ENCODE measurements around the gene COL9A3.

The COL9A3 gene

DNA sequence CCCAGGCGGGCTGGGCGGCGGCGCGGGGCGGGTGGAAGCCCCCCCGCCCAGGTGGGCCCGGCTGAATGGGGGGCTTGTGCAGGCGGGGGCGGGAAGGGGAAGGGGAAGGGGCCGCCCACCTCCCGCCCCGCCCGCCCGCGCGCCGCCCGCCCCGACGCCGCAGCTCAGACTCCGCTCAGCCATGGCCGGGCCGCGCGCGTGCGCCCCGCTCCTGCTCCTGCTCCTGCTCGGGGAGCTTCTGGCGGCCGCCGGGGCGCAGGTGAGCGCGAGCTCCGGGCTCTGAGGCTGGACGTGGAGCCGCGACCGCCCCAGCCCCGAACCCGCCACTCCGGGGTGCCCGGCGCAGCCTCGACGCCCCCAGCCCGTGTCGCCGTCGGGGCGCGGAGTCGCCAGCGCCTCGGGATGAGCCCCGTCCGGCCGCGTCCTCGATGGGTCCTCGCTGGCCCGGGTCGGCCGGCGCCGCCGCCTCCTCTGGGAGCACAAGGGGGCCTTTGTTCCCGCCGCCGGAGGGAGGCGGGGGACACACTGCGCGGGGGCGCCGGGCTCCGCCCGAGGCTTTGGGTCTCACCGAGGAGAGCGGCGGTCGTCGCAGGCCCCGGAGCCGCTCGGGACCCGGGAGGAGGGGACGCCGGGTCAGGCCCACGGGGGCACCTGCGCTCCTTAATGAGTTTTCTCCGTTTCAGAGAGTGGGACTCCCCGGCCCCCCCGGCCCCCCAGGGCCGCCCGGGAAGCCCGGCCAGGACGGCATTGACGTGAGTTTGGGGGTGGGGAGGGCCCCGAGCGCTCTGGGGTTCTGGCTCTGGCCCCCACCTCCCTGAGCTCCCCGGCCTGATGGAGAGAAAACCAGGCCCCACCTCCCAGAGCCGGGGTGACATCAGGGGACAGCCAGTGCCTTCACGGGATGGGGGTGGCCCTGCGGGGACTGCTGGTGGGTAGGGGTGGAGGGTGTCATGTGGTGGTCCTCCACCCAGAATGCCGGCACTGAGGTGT is at the start of gene COL9A3:
TSS of gene COL9A3 (plus strand) at position 167 of the 990 bp plus-strand sequence. CDS start at position 182, 15 bp downstream.
- DNase-seq: peak in 1 of 3 donors; percentile 38

DNA sequence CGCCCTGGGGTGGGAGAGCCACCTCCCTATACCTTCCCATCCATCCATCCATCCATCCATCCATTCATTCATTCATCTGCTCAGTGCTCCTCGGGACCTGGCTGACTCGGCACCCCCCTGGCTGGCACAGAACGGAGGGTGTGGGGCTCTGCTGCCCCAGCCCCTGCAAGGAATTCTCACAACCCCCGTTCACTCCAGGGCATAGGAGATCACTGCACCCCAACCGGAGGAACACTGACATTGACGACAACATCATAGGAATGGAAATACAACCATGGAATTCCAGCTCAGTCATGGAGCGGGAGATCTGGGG is 48.7 kb upstream of the COL9A3 start:
- no peak for DNase-seq

DNA sequence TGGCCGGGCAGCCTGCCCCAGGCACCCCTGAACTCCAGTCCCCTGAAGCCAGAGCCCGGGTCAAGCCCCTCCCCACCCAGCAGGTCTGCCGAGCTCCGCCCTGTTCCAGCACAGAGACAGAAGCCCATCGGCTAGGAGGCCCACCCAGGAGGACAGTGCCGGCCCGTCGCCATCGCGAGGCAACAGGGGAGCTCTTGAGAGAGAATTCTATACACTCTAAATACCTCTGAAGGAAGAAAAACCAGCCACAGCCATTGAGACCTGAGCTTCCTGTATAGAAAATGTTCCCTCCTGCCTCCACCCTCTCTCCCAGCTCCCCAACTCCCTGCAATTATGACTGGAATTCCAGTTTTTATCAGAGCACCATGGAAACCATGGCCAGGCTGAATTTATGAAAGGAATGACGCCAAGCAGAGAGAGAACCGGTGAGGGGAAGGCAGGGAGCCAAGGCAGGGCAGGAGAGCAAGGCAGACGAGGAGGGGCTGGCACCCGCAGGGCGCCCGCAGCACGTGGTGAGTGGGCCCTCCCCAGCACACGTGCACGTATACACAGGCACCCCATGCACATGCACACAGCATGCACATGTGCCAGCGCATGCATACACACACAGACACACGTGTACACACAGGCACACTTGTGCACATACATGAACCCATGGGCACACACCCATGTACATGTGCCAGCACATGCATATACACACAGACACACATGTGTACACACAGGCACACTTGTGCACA is 48.1 kb upstream of the COL9A3 start:
- no peak for DNase-seq

DNA sequence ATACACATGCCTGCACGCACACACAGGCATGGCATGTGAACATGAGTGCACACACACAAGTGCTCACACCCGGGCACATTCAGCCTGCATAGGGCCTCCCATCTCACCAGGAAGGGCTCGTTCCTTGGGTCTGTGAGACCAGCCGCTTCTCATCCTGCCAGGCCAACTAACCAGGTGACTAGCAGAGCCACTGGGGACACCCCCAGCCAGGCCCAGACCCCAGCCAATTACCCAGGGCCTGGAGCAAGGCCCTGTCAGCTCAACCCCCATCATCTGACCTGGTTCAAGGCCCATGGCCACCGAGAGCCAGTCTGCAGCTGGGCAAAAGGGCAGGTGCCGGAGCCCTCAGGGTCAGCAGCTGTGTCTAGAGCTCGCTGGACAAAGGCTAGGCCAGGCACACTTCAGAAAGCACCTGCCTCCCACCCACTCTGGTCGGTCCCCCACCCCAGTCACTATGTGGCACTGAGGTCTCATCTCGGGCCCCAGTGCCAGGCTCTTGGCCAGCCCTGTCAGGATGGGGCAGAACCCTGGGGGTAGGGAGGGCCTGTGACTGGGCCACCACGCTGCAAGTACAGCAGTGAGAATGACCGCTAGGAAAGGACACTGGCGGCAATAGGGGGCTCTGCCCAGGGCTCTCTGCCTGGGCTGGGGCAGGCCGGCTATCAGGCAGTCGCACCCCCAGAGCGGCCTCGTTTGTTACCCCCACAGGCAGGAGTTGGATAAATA is 47.3 kb upstream of the COL9A3 start:
- DNase-seq: no peak

DNA sequence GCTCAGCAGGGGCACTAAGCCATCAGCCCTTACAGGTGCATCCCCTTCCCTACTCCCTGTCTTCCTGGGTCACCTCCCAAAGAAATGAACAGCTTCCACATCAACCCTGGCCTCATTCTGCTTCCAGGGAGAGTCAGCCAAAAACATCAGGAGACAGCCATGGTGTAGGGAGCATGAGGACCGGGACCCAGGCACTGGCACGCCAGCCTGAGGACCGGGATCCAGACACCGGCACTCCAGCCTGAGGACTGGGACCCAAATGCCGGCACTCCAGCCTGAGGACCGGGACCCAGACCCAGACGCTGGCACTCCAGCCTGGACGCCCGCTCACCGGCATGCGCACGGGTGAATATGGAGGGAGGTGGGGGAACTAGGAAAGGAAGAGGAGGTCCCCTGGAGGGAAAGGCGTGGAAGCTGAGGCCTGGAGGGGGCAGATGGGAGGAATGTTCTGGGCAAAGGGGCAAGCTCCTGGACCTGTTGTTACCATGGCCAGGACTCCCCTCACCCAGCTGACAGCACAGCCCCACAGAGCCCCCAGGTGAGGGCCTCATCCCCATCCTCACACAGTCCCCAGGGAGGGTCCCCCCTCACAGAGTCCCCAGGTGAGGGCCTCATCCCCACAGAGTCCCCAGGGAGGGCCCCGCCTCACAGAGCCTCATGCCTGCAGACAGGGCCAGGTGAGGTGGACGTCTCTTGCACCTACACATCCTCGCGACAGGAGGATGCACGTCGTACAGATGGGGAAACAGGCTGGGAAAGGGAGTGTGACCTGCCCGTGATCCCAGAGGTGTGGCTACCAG is 46.5 kb upstream of the COL9A3 start:
- DNase-seq: no peak

DNA sequence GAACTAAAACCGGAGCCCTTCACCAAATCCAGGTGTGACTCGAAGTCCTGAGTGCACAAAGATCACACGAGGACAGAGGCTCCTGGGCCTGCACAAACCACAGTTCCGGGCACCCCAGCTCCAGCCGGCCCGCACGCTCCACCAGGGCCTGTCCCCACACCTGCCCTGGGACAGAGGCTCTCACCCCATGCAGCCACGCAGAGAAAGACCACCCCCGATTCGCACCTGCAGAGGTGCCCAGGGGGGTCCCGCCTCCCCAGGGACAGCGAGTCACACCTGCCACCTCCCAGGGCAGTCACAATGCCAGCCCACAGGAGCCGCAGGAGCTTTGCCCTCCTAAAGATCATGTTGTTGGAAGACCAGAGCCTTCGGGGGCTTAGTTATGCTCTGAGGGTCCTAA is 45.9 kb upstream of the COL9A3 start:
- DNase-seq: no peak

DNA sequence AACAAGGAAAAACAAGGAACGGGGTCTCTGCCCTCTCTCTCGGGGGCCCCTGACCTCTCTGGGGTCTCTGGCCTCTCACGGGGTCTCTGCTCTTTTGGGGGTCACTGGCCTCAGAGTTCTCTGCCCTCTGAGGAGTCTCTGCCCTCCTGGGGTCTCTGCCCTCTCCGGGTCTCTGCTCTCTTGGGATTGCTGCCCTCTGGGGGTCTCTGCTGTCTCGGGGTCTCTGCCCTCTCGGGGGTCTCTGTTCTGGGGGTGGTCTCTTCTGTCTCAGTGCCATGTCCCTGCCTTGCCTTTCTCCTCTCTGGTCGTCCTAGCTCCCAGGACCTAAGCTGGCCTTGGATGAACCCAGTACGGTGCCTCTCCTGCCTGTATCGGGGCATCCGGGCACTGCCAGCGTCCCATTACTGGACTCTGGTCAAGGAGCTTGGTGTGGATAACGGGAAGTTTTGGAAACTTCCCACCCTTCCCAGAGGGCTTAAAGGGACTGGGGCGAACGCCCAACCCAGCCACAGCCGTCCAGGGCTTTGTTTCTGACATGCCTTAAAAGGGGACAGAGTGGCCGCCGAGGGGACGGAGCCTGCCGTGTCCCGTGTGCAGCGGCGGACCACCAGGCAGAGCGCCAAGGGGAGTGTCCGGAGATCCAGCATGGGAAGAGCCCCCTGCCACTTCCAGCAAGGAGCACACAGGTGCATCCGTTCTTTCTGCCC is 45.3 kb upstream of the COL9A3 start:
- no peak for DNase-seq

DNA sequence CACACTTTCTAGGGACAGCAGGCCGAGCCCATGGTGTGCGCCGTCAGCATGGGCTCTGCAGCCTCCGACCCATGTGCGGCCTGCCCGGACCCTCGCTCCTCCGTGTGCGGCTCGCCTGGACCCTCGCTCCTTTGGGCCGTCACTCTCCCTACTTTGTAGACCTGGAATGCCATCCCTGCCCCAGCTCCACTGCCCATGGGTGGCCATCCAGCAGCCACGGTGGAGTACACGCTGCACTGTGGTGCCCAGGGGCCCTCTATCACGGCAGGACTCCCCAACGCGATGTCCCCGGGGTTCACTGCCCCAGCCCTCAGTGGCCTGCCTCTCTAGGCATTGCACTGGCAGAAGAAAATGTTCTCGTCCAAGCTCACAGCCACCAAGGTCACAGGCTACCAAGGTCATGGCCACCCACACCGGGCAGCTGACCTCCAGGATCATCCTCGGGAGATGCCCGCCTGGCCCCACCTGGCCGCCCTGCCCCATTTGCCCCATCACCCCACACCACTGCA is 44.7 kb upstream of the COL9A3 start:
- DNase-seq: no peak

DNA sequence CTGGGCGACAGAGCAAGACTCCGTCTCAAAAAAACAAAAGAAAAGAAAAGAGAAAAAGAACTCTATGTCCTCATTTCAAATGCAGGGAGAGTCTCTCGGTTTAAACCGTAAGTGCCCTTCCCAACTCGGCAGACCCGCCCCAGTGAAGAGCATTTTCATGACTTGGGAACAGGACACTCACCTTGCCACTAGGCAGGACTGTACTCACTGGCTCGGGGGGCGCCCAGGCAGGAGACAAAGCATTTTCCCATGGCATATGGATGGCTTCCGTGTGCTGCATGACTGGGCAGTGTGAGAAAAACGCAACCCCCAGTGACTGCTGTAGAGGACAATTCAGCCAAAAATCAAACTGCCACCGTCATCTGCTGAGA is 44.2 kb upstream of the COL9A3 start:
- no peak for DNase-seq

DNA sequence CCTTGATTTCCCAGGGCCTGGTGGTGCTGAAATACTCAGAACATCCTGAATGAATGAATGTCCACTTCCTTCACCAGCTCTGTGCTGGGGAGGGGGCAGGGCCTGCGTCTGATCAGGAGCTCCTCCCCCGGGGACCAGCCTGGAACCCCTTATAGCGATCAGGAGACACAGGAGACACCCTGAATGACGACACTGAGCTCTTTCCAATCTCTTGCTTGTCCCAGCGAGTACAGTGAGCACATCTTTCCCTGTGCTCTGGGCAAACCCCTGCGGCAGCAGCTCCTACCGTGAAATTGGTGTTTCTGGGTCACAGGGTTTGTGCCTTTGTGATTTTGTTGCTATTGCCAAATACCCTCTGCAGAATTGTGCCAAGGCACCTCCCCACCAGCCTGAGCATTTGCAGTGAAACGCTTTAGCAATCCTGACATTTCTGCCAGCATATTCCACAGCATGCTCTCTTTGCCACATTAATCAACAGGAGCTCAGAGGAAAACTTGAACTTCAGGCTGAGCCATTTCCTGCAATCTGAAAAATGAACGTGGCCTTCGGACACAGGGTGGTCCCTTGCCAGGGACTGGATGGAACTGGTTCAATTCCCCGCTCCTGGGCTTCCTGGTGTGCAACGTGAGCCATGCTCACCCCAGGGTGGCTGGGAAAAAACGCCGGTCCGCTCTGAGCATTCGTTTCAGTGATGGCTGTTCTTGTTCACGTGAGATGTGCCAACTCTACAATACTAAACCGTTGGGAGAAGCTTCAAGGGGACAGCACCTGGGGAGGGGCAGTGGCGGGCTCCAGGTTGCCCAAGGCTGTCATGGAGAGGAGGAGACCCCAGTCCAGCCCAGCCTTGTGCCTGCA is 43.6 kb upstream of the COL9A3 start:
- DNase-seq: no peak

DNA sequence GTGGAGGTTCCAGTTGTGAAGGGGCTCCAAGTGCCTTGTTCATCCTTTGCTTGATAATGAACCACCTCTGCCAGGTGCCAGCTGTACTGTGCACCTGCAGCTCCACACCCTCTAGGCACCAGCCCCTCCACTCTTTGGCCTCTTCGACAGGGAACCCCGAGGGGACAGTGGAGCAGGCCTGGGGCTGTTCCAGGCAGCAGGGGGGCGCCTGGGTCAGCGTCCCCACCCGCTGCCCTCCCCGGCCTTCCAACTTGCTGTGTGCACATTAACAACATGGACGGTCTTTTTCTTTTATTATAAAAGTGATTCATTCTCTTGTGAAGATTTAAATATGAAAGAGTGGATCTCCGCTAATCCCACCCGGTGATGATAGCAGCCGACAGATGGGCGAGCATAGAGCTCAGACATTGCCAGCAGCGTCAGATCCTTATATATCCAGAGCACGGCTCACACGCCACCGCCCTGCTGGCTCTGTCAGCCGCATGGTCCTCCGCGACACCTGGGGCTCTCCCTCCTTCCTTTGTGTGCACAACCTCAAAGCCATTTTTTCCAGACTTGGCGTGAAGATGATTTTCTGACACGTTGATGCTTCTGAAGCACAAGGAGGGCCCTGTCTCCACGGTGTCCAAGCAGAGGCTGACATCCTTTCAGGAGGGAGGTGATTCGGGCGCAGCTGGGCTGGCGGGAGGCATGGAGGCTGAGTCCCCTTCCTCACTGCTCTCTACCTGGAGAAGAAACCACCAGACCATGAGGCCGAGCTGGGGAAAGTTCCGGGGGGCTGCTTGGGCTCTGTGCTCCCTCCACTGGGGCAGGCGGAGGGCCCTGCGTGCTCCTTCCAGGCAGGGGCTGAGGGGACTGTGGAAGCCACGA is 42.8 kb upstream of the COL9A3 start:
- no peak for DNase-seq

DNA sequence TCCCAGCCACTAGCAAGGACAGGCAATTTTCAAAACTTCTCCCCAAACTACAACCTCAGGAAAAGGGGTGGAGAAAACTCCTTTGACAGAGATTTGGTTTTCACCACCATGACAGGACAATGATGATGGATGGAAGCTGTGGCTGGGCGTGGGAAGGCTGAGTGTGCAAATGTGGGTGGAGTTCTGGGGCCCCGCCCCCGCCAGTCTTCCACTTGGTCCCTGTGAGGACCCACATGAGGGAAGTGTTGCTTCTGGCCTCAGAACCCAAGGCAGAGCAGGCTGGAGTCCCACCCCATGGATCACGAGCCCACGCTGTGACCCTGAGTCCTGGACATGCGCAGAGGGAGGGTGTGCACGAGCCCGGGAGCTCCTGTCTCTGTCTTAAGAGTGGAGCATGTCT is 42.1 kb upstream of the COL9A3 start:
- DNase-seq: peak; percentile 58 to 70 (median 70)

DNA sequence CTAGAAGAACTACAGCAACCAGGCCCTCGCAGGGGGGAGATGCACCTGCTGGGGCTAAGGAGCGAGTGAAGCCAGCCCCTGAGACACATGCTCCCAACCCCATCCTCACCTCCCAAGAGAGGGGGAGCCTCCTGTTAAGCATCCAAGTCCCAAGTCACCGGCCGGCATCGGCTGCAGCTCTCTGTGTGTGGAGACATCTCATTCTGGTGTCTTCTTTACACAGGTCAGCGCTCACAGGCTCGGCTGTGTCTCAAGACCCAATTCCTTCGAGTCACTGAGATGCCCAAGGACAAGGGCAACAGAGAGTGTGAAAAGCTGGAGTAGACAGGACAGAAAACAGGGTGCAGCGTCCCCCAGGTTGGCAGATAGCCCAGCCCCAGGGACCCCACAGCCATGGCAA is 41.6 kb upstream of the COL9A3 start:
- no peak for DNase-seq

DNA sequence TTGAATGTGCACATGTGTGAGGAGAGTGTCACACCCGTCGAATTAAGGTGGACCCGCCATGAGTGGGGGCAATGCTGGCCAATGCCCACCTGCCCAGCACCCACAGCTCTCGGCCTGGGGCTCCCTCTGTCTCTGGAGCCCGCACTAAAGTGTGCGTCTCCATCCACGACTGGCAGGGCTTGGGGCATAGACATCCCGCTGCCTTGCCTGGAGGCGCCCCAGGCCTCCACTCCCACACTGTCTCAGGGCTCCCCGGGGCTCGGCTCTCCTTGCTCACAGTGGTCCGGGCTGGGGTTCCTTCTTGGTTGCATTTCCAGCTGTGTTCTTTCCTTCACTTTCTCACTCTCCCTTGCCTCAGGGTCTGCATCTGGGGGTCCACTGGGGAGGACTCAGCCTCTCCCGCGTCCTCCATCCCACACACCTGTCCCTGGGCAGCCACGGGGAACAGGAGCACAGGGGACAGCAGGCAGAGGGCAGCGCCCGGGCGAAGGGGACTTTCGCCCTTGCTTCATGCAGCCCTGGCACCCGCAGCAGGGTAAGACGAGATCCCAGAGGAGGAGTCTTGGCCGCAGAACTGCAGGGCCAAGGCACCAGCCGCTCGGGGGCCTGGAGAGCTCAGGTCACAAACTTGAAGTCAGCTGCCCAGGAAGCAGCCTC is 40.7 kb upstream of the COL9A3 start:
- no peak for DNase-seq

DNA sequence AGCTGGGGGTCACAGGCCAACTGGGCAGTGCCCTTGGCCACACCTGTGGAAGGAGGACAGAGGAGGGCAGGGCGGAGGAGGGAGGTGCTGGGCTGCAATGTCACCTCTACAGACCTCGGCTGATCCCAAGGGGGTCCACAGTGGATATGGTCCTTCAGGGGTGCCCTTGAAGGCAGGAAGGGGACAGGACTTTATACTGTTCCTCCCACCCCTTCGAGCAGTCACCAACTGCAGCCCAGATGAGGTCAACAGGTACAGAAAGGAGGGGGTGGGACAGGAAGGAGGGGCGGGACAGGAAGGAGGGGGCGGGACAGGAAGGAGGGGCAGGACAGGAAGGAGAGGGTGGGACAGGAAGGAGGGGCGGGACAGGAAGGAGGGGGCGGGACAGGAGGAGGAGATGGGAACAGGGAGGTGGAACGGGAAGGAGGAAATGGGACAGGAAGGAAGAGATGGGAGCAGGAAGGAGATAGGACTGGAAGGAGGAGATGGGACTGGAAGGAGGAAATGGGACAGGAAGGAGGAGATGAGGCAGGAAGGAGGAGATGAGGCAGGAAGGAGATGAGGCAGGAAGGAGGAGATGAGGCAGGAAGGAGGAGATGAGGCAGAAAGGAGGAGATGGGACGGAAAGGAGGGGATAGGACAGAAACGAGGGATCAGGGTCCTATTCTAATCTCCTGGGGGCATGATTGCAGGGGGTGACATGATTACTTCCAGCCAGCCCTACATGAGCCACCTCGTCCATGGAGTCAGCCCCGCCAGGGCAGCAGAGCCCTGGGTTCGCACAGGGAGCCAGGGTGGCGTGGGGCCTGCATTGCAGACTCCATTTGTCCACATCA is 39.9 kb upstream of the COL9A3 start:
- no peak for DNase-seq

DNA sequence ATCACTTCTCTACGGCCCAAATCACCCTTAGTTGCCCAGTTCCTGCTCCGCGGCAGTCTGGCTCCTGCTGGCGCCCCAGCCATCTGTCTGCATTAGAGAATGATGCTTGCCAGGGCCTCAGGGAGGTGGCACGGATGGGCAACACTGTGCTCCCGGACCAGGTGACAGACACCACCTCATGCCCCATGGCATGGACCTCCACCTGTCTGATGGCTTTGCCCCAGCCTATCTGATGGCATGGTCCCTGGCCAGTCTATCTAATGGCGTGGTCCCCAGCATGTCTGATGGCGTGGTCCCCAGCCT is 39.4 kb upstream of the COL9A3 start:
- no peak for DNase-seq

DNA sequence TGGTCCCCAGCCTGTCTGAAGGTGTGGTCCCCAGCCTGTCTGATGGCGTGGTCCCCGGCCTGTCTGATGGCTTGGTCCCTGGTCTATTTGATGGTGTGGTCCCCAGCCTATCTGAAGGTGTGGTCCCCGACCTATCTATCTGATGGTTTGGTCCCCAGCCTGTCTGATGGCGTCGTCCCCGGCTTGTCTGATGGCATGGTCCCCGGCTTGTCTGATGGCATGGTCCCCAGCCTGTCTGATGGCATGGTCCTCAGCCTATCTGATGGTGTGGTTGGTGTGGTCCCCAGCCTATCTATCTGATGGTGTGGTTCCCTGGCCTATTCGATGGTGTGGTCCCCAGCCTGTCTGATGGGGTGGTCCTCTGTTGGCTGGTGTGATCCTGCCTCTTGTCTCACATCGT is 38.8 kb upstream of the COL9A3 start:
- DNase-seq: no peak

DNA sequence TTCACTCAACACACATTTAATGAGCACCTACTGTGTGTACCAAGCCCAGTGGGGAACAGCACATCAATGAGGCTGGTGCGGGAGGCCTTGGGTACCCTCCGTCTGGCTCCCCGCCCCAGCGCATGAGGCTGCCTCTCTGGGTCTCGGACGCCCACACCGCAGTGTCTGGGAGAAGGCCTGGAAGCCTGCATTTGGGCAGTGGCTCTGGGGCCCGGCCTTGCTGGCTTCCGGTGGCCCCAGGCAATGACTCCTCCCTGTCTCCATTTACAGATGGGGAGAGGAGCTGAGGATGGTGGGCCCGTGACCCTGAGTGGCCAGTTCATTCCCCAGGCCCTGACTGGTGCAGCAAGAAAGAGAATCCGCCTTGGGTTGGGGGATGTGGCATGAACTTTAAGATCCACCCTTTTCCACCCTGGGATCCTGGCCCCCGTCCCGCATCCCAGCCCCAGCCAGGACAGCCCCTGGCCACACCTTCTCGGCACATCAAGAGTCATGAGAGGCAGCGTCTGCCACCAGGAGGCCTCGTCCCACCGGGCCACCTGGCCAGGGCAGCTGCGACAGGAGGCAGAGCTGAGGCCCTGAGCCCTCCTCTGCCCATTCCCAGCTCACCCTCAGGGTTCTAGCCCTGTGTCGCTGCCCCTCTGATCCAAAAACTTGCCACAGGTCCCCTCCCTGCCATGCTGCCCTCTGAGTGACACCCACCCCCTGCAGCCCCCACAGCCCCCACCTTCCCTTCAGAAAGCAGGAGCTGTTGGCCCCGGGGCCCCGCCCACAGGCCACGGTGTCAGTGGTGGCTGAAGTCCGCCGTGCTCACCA is 38.0 kb upstream of the COL9A3 start:
- DNase-seq: no peak

Data from suppressor macrophage treated with lipopolysaccharide for 1 hour (primary cell).